PC-9 (cell line): ENCODE results near the gene TCHHL1.

Experiments
- CTCF ChIP-seq: fragments of 200-600 bp; sonication (generic); conservative IDR thresholded peaks from 2 replicates; pipeline ENCODE4 v1.6.1; 2017; ENCODE audit warnings: mixed run types, antibody characterized with exemption, mild to moderate bottlenecking, moderate library complexity
- EZH2 ChIP-seq: fragments of 200-600 bp; sonication (generic); IDR thresholded peaks from 2 replicates; pipeline ENCODE4 v1.8.0; 2017; ENCODE audit warnings: antibody characterized with exemption, low read depth

DNA sequence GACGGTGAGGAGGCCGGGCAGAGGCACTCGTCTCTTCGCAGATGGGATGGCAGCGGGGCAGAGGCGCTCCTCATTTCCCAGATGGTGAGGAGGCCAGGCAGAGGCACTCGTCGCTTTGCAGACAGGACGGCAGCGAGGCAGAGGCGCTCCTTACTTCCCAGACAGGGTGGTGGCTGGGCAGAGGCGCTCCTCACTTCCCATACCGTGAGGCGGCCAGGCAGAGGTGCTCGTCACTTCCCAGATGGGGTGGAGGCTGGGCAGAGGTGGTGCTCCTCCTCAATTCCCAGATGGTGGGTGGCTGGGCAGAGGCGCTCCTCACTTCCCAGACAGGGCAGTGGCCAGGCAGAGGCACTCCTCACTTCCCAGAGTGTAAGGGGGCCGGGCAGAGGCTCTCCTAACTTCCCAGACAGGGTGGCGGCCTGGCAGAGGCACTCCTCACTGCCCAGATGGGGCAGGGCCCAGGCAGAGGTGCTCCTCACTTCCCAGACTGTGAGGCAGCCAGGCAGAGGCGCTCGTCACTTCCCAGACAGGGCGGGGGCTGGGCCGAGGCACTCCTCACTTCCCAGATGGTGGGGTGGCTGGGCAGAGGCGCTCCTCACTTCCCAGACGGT is 9.9 kb downstream of the TCHHL1 start:
- TF ChIP-seq CTCF (no peak), EZH2 (no peak)
